ENCODE measurements around the gene SMAD5. TPM values are rescaled to one million over a fixed set of nuclear protein-coding genes. Genes with fewer than 3 reads are reported as not detected.

Gene SMAD5
- total RNA-seq, 1 donor from 2014 or later = 32.9 TPM

GRCh38 chr5:136137497-136138220 lies 5.0 kb downstream of the SMAD5 start:
- DNase-seq (ENCODE audit: low read depth) = no peak
- no peak for TF ChIP-seq CTCF (conservative IDR thresholded peaks at IDR 0.05; ENCODE audit: low read depth, low read length)
- H3K4me3 ChIP-seq (ENCODE audit: low read depth, low read length) = no peak overlapping the region

GRCh38 chr5:136141561-136141960 lies 8.9 kb downstream of the SMAD5 start:
- no peak overlapping the region for H3K4me3 ChIP-seq (ENCODE audit: low read depth, low read length)
- no peak for TF ChIP-seq CTCF (conservative IDR thresholded peaks at IDR 0.05; ENCODE audit: low read depth, low read length)
- DNase-seq (ENCODE audit: low read depth) = no peak

- no peak for DNase-seq (ENCODE audit: low read depth)
- no peak for TF ChIP-seq CTCF (conservative IDR thresholded peaks at IDR 0.05; ENCODE audit: low read depth, low read length)
- no peak overlapping the region for H3K4me3 ChIP-seq (ENCODE audit: low read depth, low read length)
Measured at GRCh38 chr5:136143312-136143711, 10.7 kb downstream of the SMAD5 start.

- no peak for TF ChIP-seq CTCF (conservative IDR thresholded peaks at IDR 0.05; ENCODE audit: low read depth, low read length)
- H3K4me3 ChIP-seq (ENCODE audit: low read depth, low read length) = no peak overlapping the region
- DNase-seq (ENCODE audit: low read depth) = no peak
Measured at GRCh38 chr5:136143763-136144162, 11.1 kb downstream of the SMAD5 start.

GRCh38 chr5:136145030-136145429 lies 12.4 kb downstream of the SMAD5 start:
- TF ChIP-seq CTCF (conservative IDR thresholded peaks at IDR 0.05; ENCODE audit: low read depth, low read length) = no peak

GRCh38 chr5:136146201-136146600 lies 13.6 kb downstream of the SMAD5 start:
- no peak for DNase-seq (ENCODE audit: low read depth)
- no peak for TF ChIP-seq CTCF (conservative IDR thresholded peaks at IDR 0.05; ENCODE audit: low read depth, low read length)
- no peak overlapping the region for H3K4me3 ChIP-seq (ENCODE audit: low read depth, low read length)

More at GRCh38 chr5:136145030-136145429, 12.4 kb downstream of the SMAD5 start:
- DNase-seq (ENCODE audit: low read depth) = no peak
- H3K4me3 ChIP-seq (ENCODE audit: low read depth, low read length) = no peak overlapping the region

- H3K4me3 ChIP-seq (ENCODE audit: low read depth, low read length) = no peak overlapping the region
- DNase-seq (ENCODE audit: low read depth) = no peak
- no peak for TF ChIP-seq CTCF (conservative IDR thresholded peaks at IDR 0.05; ENCODE audit: low read depth, low read length)
Measured at GRCh38 chr5:136147632-136148031, 15.0 kb downstream of the SMAD5 start.

Measured in epithelial cell of proximal tubule (primary cell).